ENCODE results near the gene PSME2. TPM values are rescaled to one million over a fixed set of nuclear protein-coding genes. Genes with fewer than 3 reads are reported as not detected.
A peak's percentile ranks its signal among the peaks of the same experiment; 100 is the strongest.

The PSME2 gene
- total and polyA plus RNA-seq, 2 of the 13 experiments (the other 11 are each of a cell fraction or from before 2014, with no cell fraction given) = 332 to 716 TPM

DNA sequence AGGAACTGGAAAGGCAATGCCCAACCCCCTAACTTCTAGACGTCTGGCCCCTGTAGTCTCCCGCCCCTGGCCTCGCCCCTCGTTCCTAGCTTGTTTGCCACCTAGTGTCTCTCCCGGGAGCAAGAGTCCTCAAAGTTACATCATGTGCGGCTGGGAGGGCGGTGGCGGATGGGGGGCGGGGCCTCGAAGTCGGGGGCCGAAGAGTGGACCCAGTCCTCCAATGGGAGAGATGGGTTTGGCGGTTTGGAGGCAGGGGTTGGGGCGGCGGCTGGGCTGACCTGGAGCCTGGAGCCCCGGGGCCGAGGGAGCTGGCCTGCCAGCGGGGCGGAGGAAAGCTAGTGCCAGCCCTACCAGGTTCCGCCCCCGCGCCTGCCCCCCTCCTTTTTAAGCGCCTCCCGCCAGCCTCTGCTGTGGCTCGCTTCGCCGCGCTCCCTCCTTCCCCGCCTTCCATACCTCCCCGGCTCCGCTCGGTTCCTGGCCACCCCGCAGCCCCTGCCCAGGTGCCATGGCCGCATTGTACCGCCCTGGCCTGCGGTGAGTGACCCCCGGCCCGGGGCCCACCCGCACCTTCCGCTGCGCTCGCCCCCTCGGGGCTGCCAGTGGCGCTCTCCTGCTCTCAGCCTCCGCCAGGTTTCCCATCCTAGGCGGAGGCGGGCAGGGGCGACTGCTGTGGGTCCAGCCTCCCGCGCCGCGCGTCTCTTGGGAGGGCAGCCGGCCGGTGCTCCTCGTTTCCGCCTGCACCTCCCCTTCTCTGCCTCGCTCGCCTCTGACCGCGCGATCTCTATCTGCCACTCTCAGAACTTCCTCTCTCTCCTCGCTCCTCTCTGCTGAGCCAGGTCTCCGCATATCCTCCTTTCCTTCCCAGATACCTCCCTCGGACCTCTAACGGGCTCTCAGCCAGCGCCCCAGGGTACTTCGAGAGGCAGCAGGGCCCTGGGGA, 52.2 kb downstream of the PSME2 start, which contains the start of gene PCK2 (continued):
- TF ChIP-seq, protein P1, sequence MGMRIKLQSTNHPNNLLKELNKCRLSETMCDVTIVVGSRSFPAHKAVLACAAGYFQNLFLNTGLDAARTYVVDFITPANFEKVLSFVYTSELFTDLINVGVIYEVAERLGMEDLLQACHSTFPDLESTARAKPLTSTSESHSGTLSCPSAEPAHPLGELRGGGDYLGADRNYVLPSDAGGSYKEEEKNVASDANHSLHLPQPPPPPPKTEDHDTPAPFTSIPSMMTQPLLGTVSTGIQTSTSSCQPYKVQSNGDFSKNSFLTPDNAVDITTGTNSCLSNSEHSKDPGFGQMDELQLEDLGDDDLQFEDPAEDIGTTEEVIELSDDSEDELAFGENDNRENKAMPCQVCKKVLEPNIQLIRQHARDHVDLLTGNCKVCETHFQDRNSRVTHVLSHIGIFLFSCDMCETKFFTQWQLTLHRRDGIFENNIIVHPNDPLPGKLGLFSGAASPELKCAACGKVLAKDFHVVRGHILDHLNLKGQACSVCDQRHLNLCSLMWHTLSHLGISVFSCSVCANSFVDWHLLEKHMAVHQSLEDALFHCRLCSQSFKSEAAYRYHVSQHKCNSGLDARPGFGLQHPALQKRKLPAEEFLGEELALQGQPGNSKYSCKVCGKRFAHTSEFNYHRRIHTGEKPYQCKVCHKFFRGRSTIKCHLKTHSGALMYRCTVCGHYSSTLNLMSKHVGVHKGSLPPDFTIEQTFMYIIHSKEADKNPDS (CRISPR knock-in tag; IDR thresholded peaks at IDR 0.05) = no peak
- peak; percentile 5 for TF ChIP-seq KIAA2018 (CRISPR knock-in tag; IDR thresholded peaks at IDR 0.05; ENCODE audit: borderline replicate concordance)
- TF ChIP-seq, protein P2, sequence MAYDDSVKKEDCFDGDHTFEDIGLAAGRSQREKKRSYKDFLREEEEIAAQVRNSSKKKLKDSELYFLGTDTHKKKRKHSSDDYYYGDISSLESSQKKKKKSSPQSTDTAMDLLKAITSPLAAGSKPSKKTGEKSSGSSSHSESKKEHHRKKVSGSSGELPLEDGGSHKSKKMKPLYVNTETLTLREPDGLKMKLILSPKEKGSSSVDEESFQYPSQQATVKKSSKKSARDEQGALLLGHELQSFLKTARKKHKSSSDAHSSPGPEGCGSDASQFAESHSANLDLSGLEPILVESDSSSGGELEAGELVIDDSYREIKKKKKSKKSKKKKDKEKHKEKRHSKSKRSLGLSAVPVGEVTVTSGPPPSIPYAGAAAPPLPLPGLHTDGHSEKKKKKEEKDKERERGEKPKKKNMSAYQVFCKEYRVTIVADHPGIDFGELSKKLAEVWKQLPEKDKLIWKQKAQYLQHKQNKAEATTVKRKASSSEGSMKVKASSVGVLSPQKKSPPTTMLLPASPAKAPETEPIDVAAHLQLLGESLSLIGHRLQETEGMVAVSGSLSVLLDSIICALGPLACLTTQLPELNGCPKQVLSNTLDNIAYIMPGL (CRISPR knock-in tag; IDR thresholded peaks at IDR 0.05; ENCODE audit: borderline replicate concordance in 1 of 2, low read depth in 1 of 2) = peak; percentile 92 to 98; a peak in 3 of 4 replicates
- TF ChIP-seq ZNF143 (CRISPR knock-in tag; IDR thresholded peaks at IDR 0.05) = peak; percentile 53
- peak; percentile 34; the same call in 1 of the 2 replicates for TF ChIP-seq CHD2 (IDR thresholded peaks at IDR 0.05; ENCODE audit: low read depth, low read length)
- TF ChIP-seq ZNF468 (CRISPR knock-in tag; IDR thresholded peaks at IDR 0.05) = no peak
- TF ChIP-seq ZBTB34 (CRISPR knock-in tag; IDR thresholded peaks at IDR 0.05) = peak; percentile 77; the same call in 1 of the 2 replicates
- no peak for TF ChIP-seq ZBTB4 (CRISPR knock-in tag; IDR thresholded peaks at IDR 0.05; ENCODE audit: borderline replicate concordance)
